ENCODE results near the gene GNAO1.
"Not testable (repeated sequence)": the region's sequence is repeated elsewhere in the genome, so short reads cannot be mapped to it uniquely, and the experiment has no call there.

- not testable (repeated sequence) for TF ChIP-seq ZFP30 (CRISPR knock-in tag; IDR thresholded peaks at IDR 0.05); RARB (CRISPR knock-in tag; IDR thresholded peaks at IDR 0.05); PPARA (CRISPR knock-in tag; IDR thresholded peaks at IDR 0.05; ENCODE audit: borderline replicate concordance); PATZ1 (CRISPR knock-in tag; IDR thresholded peaks at IDR 0.05; ENCODE audit: borderline replicate concordance); ZC3H10 (CRISPR knock-in tag; IDR thresholded peaks at IDR 0.05); TOX (CRISPR knock-in tag; IDR thresholded peaks at IDR 0.05; ENCODE audit: borderline replicate concordance); SNAI2 (CRISPR knock-in tag; IDR thresholded peaks at IDR 0.05); CSDC2 (CRISPR knock-in tag; IDR thresholded peaks at IDR 0.05)
Observed at GRCh38 chr16:56379044-56379443, 187.8 kb downstream of the GNAO1 start.
